Measurements from ENCODE around the gene MDK.

- TF ChIP-seq EP300 (IDR thresholded peaks at IDR 0.05) (no peak), CTCF (IDR thresholded peaks at IDR 0.05) (no peak), POLR2A (IDR thresholded peaks at IDR 0.05) (no peak), POLR2AphosphoS5 (IDR thresholded peaks at IDR 0.05) (no peak)
Measured at GRCh38 chr11:46348566-46349401, 32.7 kb upstream of the MDK start.

All from gastroesophageal sphincter (tissue), 3 donors.